Nephron progenitor cell (in vitro differentiated cells): Measurements from ENCODE around the gene NFE2L2.
A peak's percentile ranks its signal among the peaks of the same experiment; 100 is the strongest.

Source experiments
- DNase-seq: peaks from one replicate; pipeline ENCODE4 v3.0.0; 2021
- H3K27ac Mint-ChIP-seq: 2 replicates; pipeline ENCODE4 v1.8.0; 2021; ENCODE audit warnings: mild to moderate bottlenecking, moderate library complexity, mixed read lengths
- H3K27me3 Mint-ChIP-seq: 2 replicates; pipeline ENCODE4 v1.8.0; 2021; ENCODE audit warnings: mild to moderate bottlenecking, low read depth, mixed read lengths; ENCODE audit not compliant: poor library complexity
- H3K36me3 Mint-ChIP-seq: 2 replicates; pipeline ENCODE4 v1.8.0; 2021; ENCODE audit warnings: low read depth, mixed read lengths
- H3K4me1 Mint-ChIP-seq: 2 replicates; pipeline ENCODE4 v1.8.0; 2021; ENCODE audit warnings: mixed read lengths
- H3K4me3 Mint-ChIP-seq: 2 replicates; pipeline ENCODE4 v1.8.0; 2021; ENCODE audit warnings: mild to moderate bottlenecking, moderate library complexity, mixed read lengths
- H3K9me3 Mint-ChIP-seq: 2 replicates; pipeline ENCODE4 v1.8.0; 2021; ENCODE audit warnings: mild to moderate bottlenecking, moderate library complexity, mixed read lengths
- TF ChIP-seq, protein P1 (sequence below): fragments of 200-600 bp; sonication (generic); IDR thresholded peaks from 2 replicates; pipeline ENCODE4 v1.5.0; 2021; ENCODE audit warnings: antibody characterized with exemption

NFE2L2 gene

DNA sequence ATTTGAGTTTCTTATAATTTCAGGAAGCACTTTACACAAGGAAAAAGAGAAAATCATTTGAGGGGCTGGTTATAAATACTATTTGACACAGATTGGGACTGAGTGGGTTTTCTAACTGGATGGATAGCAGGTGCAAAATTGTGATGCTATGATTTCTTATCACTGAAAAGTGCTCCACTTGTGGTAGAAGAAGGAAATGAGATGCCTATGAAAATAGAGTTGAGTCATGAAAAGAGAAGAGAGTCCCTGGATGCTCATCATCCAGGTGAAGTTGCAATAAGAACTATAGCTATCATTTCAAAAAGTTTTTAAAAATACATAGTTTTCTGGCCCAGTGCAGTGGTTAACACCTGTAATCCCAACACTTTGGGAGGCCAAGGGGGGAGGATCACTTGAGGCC is 39.4 kb upstream of the NFE2L2 start:
- no peak for DNase-seq
- Mint-ChIP-seq H3K27ac (no peak overlapping the region), H3K27me3 (peaks cover 4% of the 10 kb centered on the region), H3K9me3 (no peaks in the 10 kb centered on the region), H3K4me1 (no peaks in the 10 kb centered on the region), H3K4me3 (no peak overlapping the region), H3K36me3 (peaks cover 14% of the 10 kb centered on the region)
- TF ChIP-seq, protein P1, sequence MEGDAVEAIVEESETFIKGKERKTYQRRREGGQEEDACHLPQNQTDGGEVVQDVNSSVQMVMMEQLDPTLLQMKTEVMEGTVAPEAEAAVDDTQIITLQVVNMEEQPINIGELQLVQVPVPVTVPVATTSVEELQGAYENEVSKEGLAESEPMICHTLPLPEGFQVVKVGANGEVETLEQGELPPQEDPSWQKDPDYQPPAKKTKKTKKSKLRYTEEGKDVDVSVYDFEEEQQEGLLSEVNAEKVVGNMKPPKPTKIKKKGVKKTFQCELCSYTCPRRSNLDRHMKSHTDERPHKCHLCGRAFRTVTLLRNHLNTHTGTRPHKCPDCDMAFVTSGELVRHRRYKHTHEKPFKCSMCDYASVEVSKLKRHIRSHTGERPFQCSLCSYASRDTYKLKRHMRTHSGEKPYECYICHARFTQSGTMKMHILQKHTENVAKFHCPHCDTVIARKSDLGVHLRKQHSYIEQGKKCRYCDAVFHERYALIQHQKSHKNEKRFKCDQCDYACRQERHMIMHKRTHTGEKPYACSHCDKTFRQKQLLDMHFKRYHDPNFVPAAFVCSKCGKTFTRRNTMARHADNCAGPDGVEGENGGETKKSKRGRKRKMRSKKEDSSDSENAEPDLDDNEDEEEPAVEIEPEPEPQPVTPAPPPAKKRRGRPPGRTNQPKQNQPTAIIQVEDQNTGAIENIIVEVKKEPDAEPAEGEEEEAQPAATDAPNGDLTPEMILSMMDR, result no peak

DNA sequence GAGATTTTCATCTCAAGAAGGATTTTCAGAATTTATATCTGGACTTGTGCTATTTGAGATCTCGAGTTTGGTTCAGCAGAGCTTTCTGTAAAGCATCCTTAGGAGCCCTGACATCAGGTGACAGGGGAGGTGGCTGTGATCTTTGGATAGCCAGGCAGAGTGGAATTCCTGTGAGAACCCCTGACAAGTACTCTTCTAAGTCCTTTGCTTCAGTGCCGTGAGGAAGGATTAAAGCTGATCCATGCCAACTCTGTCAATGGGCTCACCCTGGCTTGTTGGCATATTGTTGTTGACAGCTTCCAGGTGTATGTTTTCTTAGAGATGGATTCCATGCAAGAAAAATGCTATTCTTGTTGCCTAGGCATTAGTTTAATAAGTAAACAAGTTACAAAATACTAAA is 38.0 kb upstream of the NFE2L2 start:
- no peak for DNase-seq

DNA sequence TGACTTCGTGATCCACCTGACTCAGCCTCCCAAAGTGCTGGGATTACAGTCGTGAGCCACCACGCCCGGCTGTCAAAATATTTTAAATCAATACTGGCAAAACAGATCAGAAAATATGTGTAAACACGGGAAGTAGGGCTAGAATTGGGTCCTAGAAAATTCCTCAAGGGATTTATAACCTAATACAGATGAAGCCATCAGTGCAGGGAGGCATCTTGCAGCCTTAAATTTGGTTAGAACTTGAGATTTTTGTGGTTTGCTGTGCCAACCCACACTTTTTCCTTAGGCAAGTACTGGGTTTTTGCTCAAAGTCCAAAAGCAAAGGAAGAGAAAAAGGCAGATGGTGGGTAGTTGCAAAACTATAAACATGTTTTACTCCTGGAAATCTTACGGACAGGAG is 33.7 kb upstream of the NFE2L2 start:
- no peak overlapping the region for H3K27ac Mint-ChIP-seq
- peaks cover 7% of the 10 kb centered on the region for H3K4me1 Mint-ChIP-seq
- TF ChIP-seq, protein P1, result no peak
- no peak overlapping the region for H3K4me3 Mint-ChIP-seq
- H3K27me3 Mint-ChIP-seq, result no peaks in the 10 kb centered on the region
- DNase-seq, result no peak
- H3K9me3 Mint-ChIP-seq, result no peaks in the 10 kb centered on the region
- H3K36me3 Mint-ChIP-seq, result peaks cover 29% of the 10 kb centered on the region

More for the DNA sequence above, 38.0 kb upstream of the NFE2L2 start:
- Mint-ChIP-seq H3K27ac (peak overlapping the region; percentile 21), H3K27me3 (peaks cover 4% of the 10 kb centered on the region), H3K4me1 (no peaks in the 10 kb centered on the region), H3K36me3 (peaks cover 14% of the 10 kb centered on the region), H3K9me3 (no peaks in the 10 kb centered on the region), H3K4me3 (no peak overlapping the region)
- TF ChIP-seq, protein P1, result no peak

DNA sequence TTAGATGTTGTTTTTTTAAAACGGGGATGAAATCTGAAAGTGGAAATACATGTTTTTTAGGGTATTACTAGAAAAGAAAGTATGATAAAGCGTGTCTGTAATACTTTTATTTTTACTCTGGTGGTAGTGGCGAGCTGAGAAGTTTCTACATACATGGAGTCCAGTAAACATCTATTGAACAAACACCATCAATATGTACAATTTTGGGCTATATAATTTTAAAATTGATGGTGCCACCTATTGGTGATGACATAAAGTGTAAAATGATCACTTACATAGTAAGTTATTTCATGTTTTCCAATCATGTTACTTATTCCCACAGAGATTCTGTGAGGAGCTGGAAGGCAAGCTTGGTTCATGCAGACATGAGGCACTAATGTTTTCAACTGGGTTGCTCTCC is 31.5 kb upstream of the NFE2L2 start:
- no peak overlapping the region for H3K4me3 Mint-ChIP-seq
- peaks cover 7% of the 10 kb centered on the region for H3K4me1 Mint-ChIP-seq
- no peaks in the 10 kb centered on the region for H3K27me3 Mint-ChIP-seq
- peaks cover 20% of the 10 kb centered on the region for H3K36me3 Mint-ChIP-seq
- no peak overlapping the region for H3K27ac Mint-ChIP-seq
- TF ChIP-seq, protein P1, result no peak
- no peak for DNase-seq
- H3K9me3 Mint-ChIP-seq, result no peaks in the 10 kb centered on the region

DNA sequence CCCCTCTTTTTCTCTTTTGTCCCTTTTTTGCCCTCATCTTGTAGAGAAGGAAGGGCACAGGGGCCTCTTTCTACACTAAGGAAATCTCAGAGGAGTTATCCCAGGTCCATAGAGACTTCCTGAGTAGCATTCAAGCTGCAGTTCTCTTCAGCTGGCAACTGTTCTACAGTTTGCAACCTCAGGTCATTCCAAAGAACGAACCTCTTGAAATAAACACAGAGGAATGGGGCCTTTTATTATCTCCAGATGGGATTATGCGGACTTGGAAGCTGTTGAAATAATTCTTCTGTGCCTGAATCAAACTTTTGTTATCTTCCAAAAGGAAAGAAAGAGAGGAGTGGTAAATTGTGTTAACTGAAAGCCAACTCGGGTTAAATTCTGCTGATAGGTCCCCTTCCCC is 31.0 kb upstream of the NFE2L2 start:
- Mint-ChIP-seq H3K27me3 (no peaks in the 10 kb centered on the region), H3K4me3 (no peak overlapping the region), H3K36me3 (peaks cover 15% of the 10 kb centered on the region), H3K9me3 (no peaks in the 10 kb centered on the region), H3K27ac (peak overlapping the region; percentile 94), H3K4me1 (peaks cover 7% of the 10 kb centered on the region)
- TF ChIP-seq, protein P1, result no peak
- DNase-seq, result no peak

DNA sequence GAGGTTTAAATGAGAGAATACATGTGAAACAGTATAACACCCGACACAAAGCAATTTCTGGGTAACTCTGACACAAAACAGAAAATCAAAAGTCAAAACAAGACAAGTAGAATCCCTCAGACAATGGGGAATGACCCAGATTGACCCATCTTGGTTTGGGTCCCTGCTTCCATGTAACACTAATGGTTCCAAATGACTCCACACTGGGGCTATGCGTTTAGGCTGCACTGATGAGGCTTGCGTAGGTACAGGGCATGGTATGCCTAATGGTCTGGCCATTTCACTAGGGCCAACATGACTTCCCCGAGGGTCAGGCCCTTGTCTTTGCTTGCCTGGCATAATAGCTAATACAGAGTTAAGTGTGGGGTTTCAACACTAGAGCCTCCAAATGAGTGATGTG is 27.2 kb upstream of the NFE2L2 start:
- DNase-seq, result no peak
- Mint-ChIP-seq H3K36me3 (peaks cover 15% of the 10 kb centered on the region), H3K9me3 (no peaks in the 10 kb centered on the region), H3K27me3 (peaks cover 3% of the 10 kb centered on the region), H3K4me1 (peaks cover 7% of the 10 kb centered on the region), H3K4me3 (no peak overlapping the region), H3K27ac (no peak overlapping the region)
- TF ChIP-seq, protein P1, result no peak
